Right ventricle myocardium inferior (tissue), 1 donor: ENCODE measurements around the gene PRKAG2. TPM values are rescaled to one million over a fixed set of nuclear protein-coding genes. Genes with fewer than 3 reads are reported as not detected.
A peak's percentile ranks its signal among the peaks of the same experiment; 100 is the strongest.

ENCODE experiments used
- ATAC-seq: fragments of 200-7000 bp; cut with Tn5 transposase; one replicate; pipeline ENCODE4 v1.9.1; 2020; ENCODE audit warnings: mild to moderate bottlenecking, moderate library complexity
- DNase-seq: peaks from one replicate; pipeline ENCODE4 v3.0.0; 2021; ENCODE audit errors: missing footprints
- intact Hi-C: fragments of 100-400 bp; cut with DNase I; formaldehyde crosslinking; loops from one replicate; pipeline ENCODE4 v1.11.0; 2022
- total RNA-seq: library from RNA; stranded (reverse); fragmentation: NEBNext Ultra II Directional; extraction: Animal tissue kit (Norgen Biotek cat#: 25700); gene quantifications from one replicate; pipeline ENCODE4 v1.2.1, GENCODE V29; 2021
- donor health status: DM: no; HTN: yes; CAD: no; lungs with severe emphysema.

PRKAG2 gene
- total RNA-seq, 1 donor from 2014 or later = 122 TPM

- ATAC-seq (no peak), DNase-seq (no peak)
- intact Hi-C loops = loop anchor here (5.0 kb wide), 2 partner anchors 63 to 128 kb away; no protein-coding TSS in a partner anchor
Measured at GRCh38 chr7:151628846-151629604, 247.9 kb downstream of the PRKAG2 start.

GRCh38 chr7:151626422-151627115 lies 250.3 kb downstream of the PRKAG2 start:
- intact Hi-C loops = loop anchor here (5.0 kb wide), 2 partner anchors 66 to 131 kb away; no protein-coding TSS in a partner anchor
- ATAC-seq = peak; percentile 47
- no peak for DNase-seq

- intact Hi-C loops = loop anchor here (5.0 kb wide), 2 partner anchors 67 to 132 kb away; no protein-coding TSS in a partner anchor
- DNase-seq = no peak
- no peak for ATAC-seq
Measured at GRCh38 chr7:151625606-151626005, 251.3 kb downstream of the PRKAG2 start.

- DNase-seq = no peak
- intact Hi-C loops = no loop called here
- no peak for ATAC-seq
Measured at GRCh38 chr7:151624246-151624928, 252.5 kb downstream of the PRKAG2 start.

- intact Hi-C loops = no loop called here
- DNase-seq (no peak), ATAC-seq (no peak)
Measured at GRCh38 chr7:151623766-151624165, 253.1 kb downstream of the PRKAG2 start.

GRCh38 chr7:151621961-151622360 lies 255.0 kb downstream of the PRKAG2 start:
- DNase-seq = no peak
- intact Hi-C loops = no loop called here
- no peak for ATAC-seq

- ATAC-seq (peak; percentile 58), DNase-seq (no peak)
- intact Hi-C loops = no loop called here
Measured at GRCh38 chr7:151616443-151617213, 260.3 kb downstream of the PRKAG2 start.

- intact Hi-C loops = no loop called here
- ATAC-seq = no peak
- DNase-seq = no peak
Measured at GRCh38 chr7:151615784-151616183, 261.1 kb downstream of the PRKAG2 start.

GRCh38 chr7:151615058-151615457 lies 261.9 kb downstream of the PRKAG2 start:
- DNase-seq (no peak), ATAC-seq (no peak)
- intact Hi-C loops = no loop called here

- ATAC-seq = no peak
- DNase-seq = no peak
- intact Hi-C loops = no loop called here
Measured at GRCh38 chr7:151614019-151614418, 262.9 kb downstream of the PRKAG2 start.

GRCh38 chr7:151611878-151612277 lies 265.0 kb downstream of the PRKAG2 start:
- DNase-seq (no peak), ATAC-seq (no peak)
- intact Hi-C loops = no loop called here

- intact Hi-C loops = no loop called here
- ATAC-seq (no peak), DNase-seq (no peak)
Measured at GRCh38 chr7:151611041-151611440, 265.9 kb downstream of the PRKAG2 start.

- DNase-seq (no peak), ATAC-seq (no peak)
- intact Hi-C loops = no loop called here
Measured at GRCh38 chr7:151608031-151608551, 268.8 kb downstream of the PRKAG2 start.

- ATAC-seq = no peak
- intact Hi-C loops = no loop called here
- no peak for DNase-seq
Measured at GRCh38 chr7:151607464-151607867, 269.4 kb downstream of the PRKAG2 start.

GRCh38 chr7:151603951-151604350 lies 273.0 kb downstream of the PRKAG2 start:
- DNase-seq (no peak), ATAC-seq (no peak)
- intact Hi-C loops = no loop called here

- DNase-seq (no peak), ATAC-seq (no peak)
- intact Hi-C loops = no loop called here
Measured at GRCh38 chr7:151601521-151602305, 275.2 kb downstream of the PRKAG2 start.

GRCh38 chr7:151600331-151600730 lies 276.6 kb downstream of the PRKAG2 start:
- DNase-seq (no peak), ATAC-seq (no peak)
- intact Hi-C loops = no loop called here
